Measurements from ENCODE around the gene KCNIP1.

KCNIP1 gene

GRCh38 chr5:170587808-170588207, 84.0 kb downstream of the KCNIP1 start:
- H3K4me2 ChIP-seq (ENCODE audit: low read length): no peak overlapping the region

GRCh38 chr5:170589643-170590042, 85.8 kb downstream of the KCNIP1 start:
- Histone ChIP-seq H3K9ac (ENCODE audit: low read length) (no peak overlapping the region), H3K9me2 (ENCODE audit: low read depth, low read length) (no peaks in the 10 kb centered on the region), H3K36me3 (ENCODE audit: insufficient read depth, low read length) (no peaks in the 10 kb centered on the region), H3K4me1 (ENCODE audit: insufficient read depth, low read length, severe bottlenecking) (no peaks in the 10 kb centered on the region), H3K27me3 (ENCODE audit: insufficient read depth, low read length) (no peaks in the 10 kb centered on the region), H3K79me2 (ENCODE audit: insufficient read depth, low read length) (no peaks in the 10 kb centered on the region), H3K27ac (ENCODE audit: low read depth, low read length, poor library complexity, severe bottlenecking) (no peak overlapping the region), H3F3A (ENCODE audit: insufficient read depth, low read length) (no peaks in the 10 kb centered on the region), H3K9me3 (ENCODE audit: low read length) (no peaks in the 10 kb centered on the region), H2AFZ (ENCODE audit: low read length) (no peak overlapping the region), H4K20me1 (ENCODE audit: insufficient read depth, low read length) (no peaks in the 10 kb centered on the region), H3K4me3 (ENCODE audit: low read depth, low read length, poor library complexity, severe bottlenecking) (no peak overlapping the region), H3K4me2 (ENCODE audit: low read length) (no peak overlapping the region)
- no peak for TF ChIP-seq CTCF (IDR thresholded peaks at IDR 0.05; ENCODE audit: low read length)
- no peak for TF ChIP-seq EZH2 (IDR thresholded peaks at IDR 0.05; ENCODE audit: borderline replicate concordance, low read length)

More at GRCh38 chr5:170587808-170588207, 84.0 kb downstream of the KCNIP1 start:
- no peaks in the 10 kb centered on the region for H3K36me3 ChIP-seq (ENCODE audit: insufficient read depth, low read length)
- no peak overlapping the region for H3K4me3 ChIP-seq (ENCODE audit: low read depth, low read length, poor library complexity, severe bottlenecking)
- no peaks in the 10 kb centered on the region for H4K20me1 ChIP-seq (ENCODE audit: insufficient read depth, low read length)
- H3K27ac ChIP-seq (ENCODE audit: low read depth, low read length, poor library complexity, severe bottlenecking): no peak overlapping the region
- no peaks in the 10 kb centered on the region for H3F3A ChIP-seq (ENCODE audit: insufficient read depth, low read length)
- H3K9ac ChIP-seq (ENCODE audit: low read length): no peak overlapping the region
- H3K9me2 ChIP-seq (ENCODE audit: low read depth, low read length): no peaks in the 10 kb centered on the region
- H3K9me3 ChIP-seq (ENCODE audit: low read length): no peaks in the 10 kb centered on the region
- H3K4me1 ChIP-seq (ENCODE audit: insufficient read depth, low read length, severe bottlenecking): no peaks in the 10 kb centered on the region
- no peaks in the 10 kb centered on the region; the same call in 1 of the 2 replicates for H3K27me3 ChIP-seq (ENCODE audit: insufficient read depth, low read length)
- H2AFZ ChIP-seq (ENCODE audit: low read length): no peak overlapping the region
- no peaks in the 10 kb centered on the region for H3K79me2 ChIP-seq (ENCODE audit: insufficient read depth, low read length)
- TF ChIP-seq CTCF (IDR thresholded peaks at IDR 0.05; ENCODE audit: low read length) (no peak), EZH2 (IDR thresholded peaks at IDR 0.05; ENCODE audit: borderline replicate concordance, low read length) (no peak)

- no peak for TF ChIP-seq CTCF (IDR thresholded peaks at IDR 0.05; ENCODE audit: low read length)
- TF ChIP-seq EZH2 (IDR thresholded peaks at IDR 0.05; ENCODE audit: borderline replicate concordance, low read length): no peak
These were observed 86.7 kb downstream of the KCNIP1 start for GRCh38 chr5:170590566-170590965.

More at GRCh38 chr5:170590566-170590965, 86.7 kb downstream of the KCNIP1 start:
- no peaks in the 10 kb centered on the region for H3K9me3 ChIP-seq (ENCODE audit: low read length)
- no peaks in the 10 kb centered on the region for H3F3A ChIP-seq (ENCODE audit: insufficient read depth, low read length)
- H4K20me1 ChIP-seq (ENCODE audit: insufficient read depth, low read length): no peaks in the 10 kb centered on the region
- no peaks in the 10 kb centered on the region for H3K79me2 ChIP-seq (ENCODE audit: insufficient read depth, low read length)
- H3K36me3 ChIP-seq (ENCODE audit: insufficient read depth, low read length): no peaks in the 10 kb centered on the region
- H3K9me2 ChIP-seq (ENCODE audit: low read depth, low read length): no peaks in the 10 kb centered on the region
- no peaks in the 10 kb centered on the region for H3K27me3 ChIP-seq (ENCODE audit: insufficient read depth, low read length)
- no peak overlapping the region for H3K27ac ChIP-seq (ENCODE audit: low read depth, low read length, poor library complexity, severe bottlenecking)
- H3K9ac ChIP-seq (ENCODE audit: low read length): no peak overlapping the region
- no peak overlapping the region for H3K4me2 ChIP-seq (ENCODE audit: low read length)
- H3K4me1 ChIP-seq (ENCODE audit: insufficient read depth, low read length, severe bottlenecking): no peaks in the 10 kb centered on the region
- H3K4me3 ChIP-seq (ENCODE audit: low read depth, low read length, poor library complexity, severe bottlenecking): no peak overlapping the region
- no peak overlapping the region for H2AFZ ChIP-seq (ENCODE audit: low read length)
